GM03348 (cell line): Measurements from ENCODE around the gene CDC42SE2.
"Not testable (repeated sequence)": the region's sequence is repeated elsewhere in the genome, so short reads cannot be mapped to it uniquely, and the experiment has no call there.

Source experiments
- DNase-seq: peaks from one replicate; pipeline ENCODE4 v3.0.0; 2012; ENCODE audit warnings: low spot score

The CDC42SE2 gene

GRCh38 chr5:131366428-131366827, 102.6 kb downstream of the CDC42SE2 start:
- DNase-seq = no peak

GRCh38 chr5:131367219-131367860, 103.5 kb downstream of the CDC42SE2 start:
- no peak for DNase-seq

GRCh38 chr5:131368866-131369265, 105.0 kb downstream of the CDC42SE2 start:
- DNase-seq = no peak

GRCh38 chr5:131369558-131369957, 105.7 kb downstream of the CDC42SE2 start:
- DNase-seq = no peak

DNA sequence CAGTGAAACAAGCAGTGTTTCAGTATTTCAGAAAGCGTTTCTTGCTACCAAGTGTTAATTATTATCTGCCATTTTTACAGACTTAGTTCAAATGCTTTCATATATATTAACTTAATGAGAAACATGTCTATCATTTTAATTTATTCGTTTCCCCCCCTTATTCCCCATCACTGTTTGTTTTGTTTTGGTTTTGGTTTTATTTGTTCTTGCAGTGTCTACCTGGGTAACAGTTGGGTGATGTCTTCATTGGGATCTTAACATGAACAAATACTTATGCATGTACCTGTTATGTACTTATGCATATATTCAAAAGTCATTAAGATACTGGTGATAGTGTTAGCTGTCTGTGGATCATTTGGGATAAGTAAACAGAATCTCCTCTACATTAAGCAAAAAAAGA, 108.0 kb downstream of the CDC42SE2 start:
- DNase-seq = no peak

- no peak for DNase-seq
Measured at GRCh38 chr5:131373265-131373664, 109.4 kb downstream of the CDC42SE2 start.

DNA sequence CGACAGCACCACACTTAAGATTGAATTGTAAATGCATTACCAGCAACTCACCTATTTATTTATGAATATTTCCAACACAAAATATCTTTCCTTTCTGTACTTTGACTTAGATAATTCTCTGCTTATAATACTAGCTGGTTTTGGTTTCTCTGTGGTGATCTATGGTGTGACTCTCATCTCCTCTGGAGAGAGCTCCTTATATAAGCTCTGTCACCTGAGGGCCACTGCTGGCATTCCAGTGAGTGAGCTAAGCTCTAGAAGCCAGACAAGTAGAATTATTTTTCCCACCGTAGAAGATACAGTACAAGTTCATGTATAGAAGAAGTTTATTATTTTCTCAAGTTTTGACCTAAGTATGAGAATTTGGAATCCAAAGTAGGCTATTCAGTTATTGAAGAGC, 111.5 kb downstream of the CDC42SE2 start:
- no peak for DNase-seq

GRCh38 chr5:131377346-131377745, 113.5 kb downstream of the CDC42SE2 start:
- DNase-seq = no peak

GRCh38 chr5:131377785-131378325, 114.0 kb downstream of the CDC42SE2 start:
- no peak for DNase-seq

DNA sequence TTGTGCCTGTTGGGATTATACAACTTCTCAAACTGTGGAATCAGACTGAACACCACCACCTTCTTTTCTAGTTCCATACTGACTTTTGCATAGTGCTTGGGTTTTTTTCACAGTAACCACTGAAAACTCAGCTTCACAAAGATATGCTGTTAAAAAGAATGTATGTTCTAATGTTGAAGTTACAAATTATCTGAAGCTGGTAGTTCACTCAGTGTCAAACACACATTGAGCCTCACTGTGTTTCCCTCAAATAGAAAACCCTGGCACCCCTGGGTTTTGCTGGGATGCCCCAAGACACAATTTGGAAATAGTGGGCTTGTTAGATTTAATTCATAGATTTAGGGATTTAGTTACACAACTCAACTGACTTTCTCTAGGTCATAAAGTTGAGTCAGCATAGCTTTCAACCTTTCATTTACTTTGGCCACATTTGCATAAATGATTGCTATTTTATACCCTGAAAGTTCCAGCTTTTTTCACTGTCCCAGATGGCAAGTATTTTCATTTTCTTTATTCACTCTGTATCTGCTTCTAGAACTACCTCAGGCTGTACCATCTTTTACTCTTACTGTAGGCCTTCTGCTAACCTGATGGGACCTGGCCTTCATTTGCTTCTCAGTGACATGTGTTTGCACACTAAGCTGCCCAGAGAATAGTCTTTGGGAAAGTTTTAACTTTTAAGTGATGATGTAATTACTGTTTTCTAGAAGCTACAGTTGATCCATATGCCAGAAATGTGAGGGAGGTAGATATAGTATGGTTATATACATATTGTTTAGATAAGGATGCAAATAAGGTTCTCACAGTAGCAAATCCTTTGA, 115.1 kb downstream of the CDC42SE2 start:
- DNase-seq = no peak

DNA sequence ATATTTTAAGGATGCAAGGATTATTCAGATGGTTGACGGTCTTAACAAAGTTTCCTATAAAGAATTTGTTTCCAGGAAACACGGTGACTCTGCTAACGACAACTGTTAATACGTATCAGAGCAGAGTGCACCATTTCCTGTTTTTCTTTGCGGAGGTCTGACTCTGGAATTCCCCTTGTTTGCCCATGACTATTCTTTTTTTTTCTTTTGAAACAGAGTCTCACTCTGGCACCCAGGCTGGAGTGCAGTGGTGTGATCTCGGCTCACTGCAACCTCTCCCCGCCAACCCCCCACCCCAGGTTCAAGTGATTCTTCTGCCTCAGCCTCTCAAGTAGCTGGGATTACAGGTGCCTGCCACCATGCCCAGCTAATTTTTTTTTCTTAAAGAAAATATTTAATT, 115.9 kb downstream of the CDC42SE2 start:
- DNase-seq = no peak

GRCh38 chr5:131380238-131380637, 116.4 kb downstream of the CDC42SE2 start:
- not testable (repeated sequence) for DNase-seq

DNA sequence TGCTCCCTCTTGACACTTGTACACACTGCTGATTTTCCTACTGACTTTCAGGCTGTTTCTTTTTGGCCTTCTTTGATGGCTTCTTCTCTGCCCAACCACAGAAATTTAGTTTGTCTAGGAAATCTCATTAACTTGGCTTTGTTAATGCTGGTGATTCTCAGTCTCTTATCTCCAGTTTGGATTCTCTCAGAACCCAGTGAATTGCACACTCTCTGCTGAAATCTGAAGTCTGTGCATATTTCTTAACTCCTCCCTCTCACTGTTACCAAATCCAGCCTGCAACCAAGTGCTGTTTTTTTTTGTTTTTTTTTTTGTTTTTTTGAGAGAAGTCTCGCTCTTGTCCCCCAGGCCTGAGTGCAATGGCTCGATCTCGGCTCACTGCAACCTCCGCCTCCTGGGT, 117.2 kb downstream of the CDC42SE2 start:
- no peak for DNase-seq

DNA sequence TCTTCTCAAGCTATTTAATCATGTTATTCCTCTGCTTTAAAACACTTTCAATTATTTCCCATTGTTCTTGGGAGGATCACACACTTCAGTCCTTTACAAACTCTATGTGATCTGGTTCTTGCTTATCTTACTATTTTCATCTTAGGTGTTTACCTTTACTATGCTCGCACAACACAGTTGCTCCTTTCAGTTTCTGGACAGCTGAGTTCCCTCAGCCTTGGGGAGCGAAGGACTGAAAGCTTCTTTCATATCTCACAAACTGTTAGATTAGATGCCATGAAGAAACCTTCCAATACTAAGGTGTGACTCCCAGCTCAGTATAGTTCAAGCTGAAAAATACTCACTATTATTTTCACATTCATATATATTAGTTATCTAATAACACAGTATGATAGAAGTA, 117.9 kb downstream of the CDC42SE2 start:
- no peak for DNase-seq

GRCh38 chr5:131382407-131383395, 118.8 kb downstream of the CDC42SE2 start:
- DNase-seq = peak; percentile 30

DNA sequence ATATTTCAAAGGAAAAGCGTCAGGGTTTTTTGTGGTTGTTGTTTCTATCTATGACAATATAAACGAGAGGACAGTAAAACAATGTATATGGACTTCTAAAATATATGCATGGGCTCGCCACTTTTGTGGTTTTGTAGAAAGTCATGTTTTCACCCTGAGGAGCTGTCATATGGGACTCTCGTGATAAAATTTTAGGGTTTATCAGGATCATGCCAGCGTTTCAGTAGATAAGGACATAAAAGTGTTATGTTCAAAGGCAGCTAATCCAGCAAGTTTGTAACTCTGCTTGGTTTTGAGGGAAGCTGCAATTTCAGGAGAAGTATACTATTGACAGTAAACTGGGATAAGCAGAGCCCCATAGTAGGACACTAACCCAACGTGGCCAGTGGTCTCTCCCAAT, 120.3 kb downstream of the CDC42SE2 start:
- no peak for DNase-seq

DNA sequence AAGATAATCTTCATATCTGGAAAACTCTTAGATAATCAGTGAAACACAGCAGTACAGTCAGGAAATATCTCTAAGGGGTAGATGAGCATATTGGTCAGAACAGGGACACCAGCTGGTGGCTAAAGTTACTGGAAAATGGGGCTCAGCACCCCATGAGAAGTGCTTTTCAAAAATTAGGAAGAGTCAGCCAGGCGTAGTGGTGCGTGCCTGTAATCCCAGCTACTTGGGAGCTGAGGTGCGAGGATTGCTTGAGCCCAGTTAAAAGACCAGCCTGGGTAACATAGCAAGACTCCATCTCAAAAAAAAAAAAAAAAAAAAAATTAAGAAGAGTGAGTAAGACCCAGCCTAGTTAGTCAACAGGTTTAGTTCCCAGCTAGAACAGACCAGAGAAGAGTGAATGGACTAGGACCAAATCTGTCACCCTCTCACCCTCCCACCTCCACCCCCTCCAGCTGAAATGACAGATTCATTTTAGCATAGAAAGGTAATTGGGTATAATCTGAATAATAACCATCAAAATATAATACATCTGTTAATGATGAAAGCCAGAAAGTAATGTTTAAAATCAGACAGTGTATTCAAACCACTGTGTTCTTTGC, 120.9 kb downstream of the CDC42SE2 start:
- DNase-seq = no peak

- DNase-seq = no peak
Measured at GRCh38 chr5:131386124-131386523, 122.3 kb downstream of the CDC42SE2 start.

DNA sequence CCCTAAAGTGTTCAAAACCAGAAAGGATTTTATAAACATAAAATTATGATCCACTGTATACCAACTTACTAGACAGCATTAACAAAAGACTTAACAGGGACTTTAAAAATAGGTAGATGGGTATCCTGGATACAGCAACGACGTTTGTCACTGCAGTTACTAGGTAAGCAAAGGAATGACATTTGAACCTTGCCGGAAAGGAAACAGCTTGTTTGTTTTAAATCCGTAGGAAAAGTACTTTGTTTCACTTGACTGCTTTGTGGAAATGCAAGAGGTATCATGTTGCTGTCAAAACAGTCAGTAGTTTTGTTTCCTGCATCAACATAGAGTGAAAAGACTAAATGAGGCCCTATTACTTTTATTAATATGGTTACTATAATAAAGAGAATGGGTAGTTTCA, 122.9 kb downstream of the CDC42SE2 start:
- no peak for DNase-seq

- DNase-seq = no peak
Measured at GRCh38 chr5:131387255-131387654, 123.4 kb downstream of the CDC42SE2 start.

DNA sequence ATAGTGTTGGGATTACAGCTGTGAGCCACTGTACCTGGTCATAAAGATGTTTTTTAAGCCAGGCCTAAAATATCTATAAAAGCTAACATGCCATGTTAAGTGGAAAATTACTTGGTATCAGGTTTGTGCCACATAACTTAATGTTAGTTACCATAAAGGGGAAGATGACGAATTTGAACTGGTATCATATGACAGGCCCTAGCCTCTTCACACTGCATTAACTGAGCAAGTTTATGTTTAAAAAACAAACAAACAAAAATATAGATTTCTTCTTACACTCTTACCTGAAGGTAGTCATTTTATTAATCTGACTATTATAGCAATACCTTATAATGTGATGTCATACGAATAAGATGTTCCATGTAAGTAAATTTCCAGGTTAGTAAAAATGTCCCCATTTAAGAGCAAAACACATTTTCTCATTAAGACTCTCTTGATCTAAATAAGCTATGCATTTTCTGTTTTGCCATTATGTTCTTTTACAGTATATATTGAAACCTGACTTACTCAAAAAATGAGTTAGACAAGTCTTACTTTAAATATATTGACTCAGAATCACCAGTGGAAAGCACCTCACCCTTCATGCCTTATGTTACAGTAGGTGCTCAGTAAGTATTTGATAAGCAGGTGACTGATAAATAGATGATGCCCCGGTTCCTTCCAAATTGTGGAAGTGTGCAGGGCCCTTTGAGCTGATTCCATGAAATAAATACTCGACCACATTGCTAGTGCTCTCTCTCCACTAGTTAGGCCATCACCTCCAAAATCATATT, 125.4 kb downstream of the CDC42SE2 start:
- no peak for DNase-seq
